ENCODE results near the gene CWF19L2. TPM values are rescaled to one million over a fixed set of nuclear protein-coding genes. Genes with fewer than 3 reads are reported as not detected.

The CWF19L2 gene
- total RNA-seq, 1 donor from 2014 or later = 36.3 TPM

DNA sequence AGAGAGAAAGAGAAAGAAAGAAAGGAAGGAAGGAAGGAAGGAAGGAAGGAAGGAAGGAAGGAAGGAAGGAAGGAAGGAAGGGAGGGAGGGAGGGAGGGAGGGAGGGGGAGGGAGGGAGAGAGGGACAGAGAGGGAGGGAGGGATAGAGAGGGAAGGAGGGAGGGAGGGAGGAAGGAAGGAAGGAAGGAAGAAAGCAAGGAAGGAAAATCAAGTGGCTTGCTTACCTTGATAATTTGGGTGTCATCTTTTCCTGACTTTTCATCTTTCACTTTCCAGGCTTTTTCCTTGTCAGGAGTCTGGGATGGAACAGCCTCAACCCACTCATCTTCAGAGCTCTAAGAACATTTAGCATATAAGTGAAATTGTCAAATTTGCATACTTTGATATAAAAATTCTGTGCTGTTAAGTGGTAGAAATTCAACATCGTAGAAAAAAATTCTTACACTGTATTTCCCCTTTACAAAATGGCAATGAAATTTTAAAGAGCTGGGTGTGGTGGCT, 14.9 kb downstream of the CWF19L2 start:
- no peaks in the 10 kb centered on the region for H3F3A ChIP-seq (ENCODE audit: low read depth)
- H3K36me3 Mint-ChIP-seq = peaks cover 26% of the 10 kb centered on the region
- H3K27me3 Mint-ChIP-seq (ENCODE audit: insufficient read depth, low read depth) = no peaks in the 10 kb centered on the region

DNA sequence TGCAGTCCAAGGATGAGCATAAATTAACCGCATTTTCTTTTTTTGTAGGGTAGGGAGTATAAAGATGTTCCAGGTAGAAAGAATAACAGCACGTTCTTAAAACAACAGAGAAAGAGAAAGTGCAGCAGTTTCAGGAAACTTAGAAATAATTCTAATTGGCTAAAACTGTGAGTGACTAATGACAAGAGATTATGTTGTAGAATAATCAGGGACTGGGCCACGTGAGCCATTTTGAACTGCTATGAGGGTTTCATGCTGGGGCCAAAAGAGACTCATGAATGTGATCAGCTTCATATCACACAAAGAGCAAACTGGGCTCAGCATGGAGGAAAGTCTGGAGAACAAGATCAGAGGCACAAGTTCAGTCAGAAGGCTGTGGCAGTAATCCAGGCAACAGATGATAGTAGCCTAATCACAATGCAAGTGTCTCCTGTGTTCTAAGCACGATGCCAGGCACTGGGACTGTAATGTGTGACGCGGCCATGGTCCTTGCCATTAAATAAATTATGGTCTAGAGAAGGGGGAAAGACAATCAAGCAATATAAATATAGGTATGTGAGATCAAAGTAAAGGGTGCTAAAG, 17.9 kb downstream of the CWF19L2 start:
- peaks cover 19% of the 10 kb centered on the region for H3K36me3 Mint-ChIP-seq
- H3K9me3 ChIP-seq (ENCODE audit: low read depth) = no peaks in the 10 kb centered on the region
- peaks cover 14% of the 10 kb centered on the region for H3K4me1 Mint-ChIP-seq
- H3K27ac Mint-ChIP-seq = peak overlapping the region; percentile 70
- H4K20me1 ChIP-seq (ENCODE audit: low read depth) = no peaks in the 10 kb centered on the region
- no peaks in the 10 kb centered on the region for H3K27me3 ChIP-seq
- H3K4me3 ChIP-seq = no peak overlapping the region
- no peak overlapping the region for H3K4me3 Mint-ChIP-seq
- peaks cover 14% of the 10 kb centered on the region for H3K36me3 ChIP-seq
- no peaks in the 10 kb centered on the region for H3K4me1 ChIP-seq
- no peak overlapping the region for H2AFZ ChIP-seq (replicated peaks)
- DNase-seq (ENCODE audit: low spot score) = no peak
- no peak overlapping the region for H3K27ac ChIP-seq
- H3K9ac ChIP-seq = no peak overlapping the region
- TF ChIP-seq, protein P1, sequence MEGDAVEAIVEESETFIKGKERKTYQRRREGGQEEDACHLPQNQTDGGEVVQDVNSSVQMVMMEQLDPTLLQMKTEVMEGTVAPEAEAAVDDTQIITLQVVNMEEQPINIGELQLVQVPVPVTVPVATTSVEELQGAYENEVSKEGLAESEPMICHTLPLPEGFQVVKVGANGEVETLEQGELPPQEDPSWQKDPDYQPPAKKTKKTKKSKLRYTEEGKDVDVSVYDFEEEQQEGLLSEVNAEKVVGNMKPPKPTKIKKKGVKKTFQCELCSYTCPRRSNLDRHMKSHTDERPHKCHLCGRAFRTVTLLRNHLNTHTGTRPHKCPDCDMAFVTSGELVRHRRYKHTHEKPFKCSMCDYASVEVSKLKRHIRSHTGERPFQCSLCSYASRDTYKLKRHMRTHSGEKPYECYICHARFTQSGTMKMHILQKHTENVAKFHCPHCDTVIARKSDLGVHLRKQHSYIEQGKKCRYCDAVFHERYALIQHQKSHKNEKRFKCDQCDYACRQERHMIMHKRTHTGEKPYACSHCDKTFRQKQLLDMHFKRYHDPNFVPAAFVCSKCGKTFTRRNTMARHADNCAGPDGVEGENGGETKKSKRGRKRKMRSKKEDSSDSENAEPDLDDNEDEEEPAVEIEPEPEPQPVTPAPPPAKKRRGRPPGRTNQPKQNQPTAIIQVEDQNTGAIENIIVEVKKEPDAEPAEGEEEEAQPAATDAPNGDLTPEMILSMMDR (IDR thresholded peaks at IDR 0.05) = no peak
- TF ChIP-seq EZH2phosphoT487 (IDR thresholded peaks at IDR 0.05) (no peak), EZH2 (IDR thresholded peaks at IDR 0.05) (no peak)
- no peaks in the 10 kb centered on the region for H3K27me3 Mint-ChIP-seq (ENCODE audit: insufficient read depth, low read depth)
- no peaks in the 10 kb centered on the region for H3K9me3 Mint-ChIP-seq
- peaks cover 7% of the 10 kb centered on the region for H3K79me2 ChIP-seq (ENCODE audit: low read depth)
- H3F3A ChIP-seq (ENCODE audit: low read depth) = no peaks in the 10 kb centered on the region
- H3K4me2 ChIP-seq = no peak overlapping the region

More for the DNA sequence above, 14.9 kb downstream of the CWF19L2 start:
- Histone ChIP-seq H4K20me1 (ENCODE audit: low read depth) (peaks cover 3% of the 10 kb centered on the region), H3K79me2 (ENCODE audit: low read depth) (peaks cover 37% of the 10 kb centered on the region), H3K36me3 (peaks cover 14% of the 10 kb centered on the region), H3K27ac (no peak overlapping the region), H3K4me3 (no peak overlapping the region), H2AFZ (replicated peaks) (no peak overlapping the region), H3K9me3 (ENCODE audit: low read depth) (no peaks in the 10 kb centered on the region), H3K4me2 (no peak overlapping the region), H3K9ac (no peak overlapping the region), H3K27me3 (no peaks in the 10 kb centered on the region), H3K4me1 (peaks cover 11% of the 10 kb centered on the region)
- Mint-ChIP-seq H3K4me1 (peaks cover 23% of the 10 kb centered on the region), H3K9me3 (peaks cover 2% of the 10 kb centered on the region), H3K27ac (no peak overlapping the region), H3K4me3 (no peak overlapping the region)
- no peak for DNase-seq (ENCODE audit: low spot score)
- TF ChIP-seq, protein P1 (IDR thresholded peaks at IDR 0.05) = no peak
- TF ChIP-seq EZH2 (IDR thresholded peaks at IDR 0.05) (no peak), EZH2phosphoT487 (IDR thresholded peaks at IDR 0.05) (no peak)

DNA sequence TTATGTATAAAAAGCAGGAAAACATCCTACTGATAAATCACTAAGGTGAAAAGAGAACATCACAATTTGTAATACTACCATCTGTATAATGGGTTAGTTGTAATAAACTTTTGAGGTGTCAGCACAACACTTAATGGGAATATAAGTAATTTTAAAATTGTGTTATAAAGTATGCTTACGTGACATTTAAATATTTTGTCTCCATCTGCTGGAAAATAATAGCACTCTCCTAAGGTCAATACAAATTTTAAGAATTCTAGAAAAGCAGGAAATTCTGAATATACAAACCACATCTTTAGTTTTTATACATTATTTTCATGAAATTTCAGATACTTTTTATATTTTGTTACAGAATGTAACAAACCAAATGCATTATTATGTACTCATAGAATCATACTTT, 19.5 kb downstream of the CWF19L2 start:
- no peaks in the 10 kb centered on the region for H3K4me1 ChIP-seq
- no peak for DNase-seq (ENCODE audit: low spot score)
- no peaks in the 10 kb centered on the region for H3F3A ChIP-seq (ENCODE audit: low read depth)
- no peak overlapping the region for H2AFZ ChIP-seq (replicated peaks)
- Mint-ChIP-seq H3K9me3 (no peaks in the 10 kb centered on the region), H3K27me3 (ENCODE audit: insufficient read depth, low read depth) (no peaks in the 10 kb centered on the region), H3K36me3 (peaks cover 9% of the 10 kb centered on the region), H3K27ac (no peak overlapping the region), H3K4me1 (peaks cover 16% of the 10 kb centered on the region), H3K4me3 (no peak overlapping the region)
- no peaks in the 10 kb centered on the region for H3K79me2 ChIP-seq (ENCODE audit: low read depth)
- TF ChIP-seq EZH2 (IDR thresholded peaks at IDR 0.05) = no peak
- TF ChIP-seq, protein P1 (IDR thresholded peaks at IDR 0.05) = no peak
- TF ChIP-seq EZH2phosphoT487 (IDR thresholded peaks at IDR 0.05) = no peak
- no peak overlapping the region for H3K27ac ChIP-seq
- H3K4me2 ChIP-seq = no peak overlapping the region
- peaks cover 14% of the 10 kb centered on the region for H3K36me3 ChIP-seq
- H3K9ac ChIP-seq = no peak overlapping the region
- no peaks in the 10 kb centered on the region for H3K27me3 ChIP-seq
- H4K20me1 ChIP-seq (ENCODE audit: low read depth) = no peaks in the 10 kb centered on the region
- H3K9me3 ChIP-seq (ENCODE audit: low read depth) = no peaks in the 10 kb centered on the region
- no peak overlapping the region for H3K4me3 ChIP-seq

Measured in neural progenitor cell (in vitro differentiated cells).